ENCODE results near the gene DUSP7.

Gene DUSP7

GRCh38 chr3:52020796-52021195, 35.6 kb downstream of the DUSP7 start:
- no peaks in the 10 kb centered on the region for H3K9me3 ChIP-seq (ENCODE audit: insufficient read depth, low read length)
- H2AFZ ChIP-seq (ENCODE audit: low read depth, low read length, severe bottlenecking) = no peak overlapping the region
- no peak overlapping the region for H3K9ac ChIP-seq (ENCODE audit: low read length)
- no peaks in the 10 kb centered on the region for H3K79me2 ChIP-seq (ENCODE audit: insufficient read depth, low read length)
- TF ChIP-seq, protein P1, sequence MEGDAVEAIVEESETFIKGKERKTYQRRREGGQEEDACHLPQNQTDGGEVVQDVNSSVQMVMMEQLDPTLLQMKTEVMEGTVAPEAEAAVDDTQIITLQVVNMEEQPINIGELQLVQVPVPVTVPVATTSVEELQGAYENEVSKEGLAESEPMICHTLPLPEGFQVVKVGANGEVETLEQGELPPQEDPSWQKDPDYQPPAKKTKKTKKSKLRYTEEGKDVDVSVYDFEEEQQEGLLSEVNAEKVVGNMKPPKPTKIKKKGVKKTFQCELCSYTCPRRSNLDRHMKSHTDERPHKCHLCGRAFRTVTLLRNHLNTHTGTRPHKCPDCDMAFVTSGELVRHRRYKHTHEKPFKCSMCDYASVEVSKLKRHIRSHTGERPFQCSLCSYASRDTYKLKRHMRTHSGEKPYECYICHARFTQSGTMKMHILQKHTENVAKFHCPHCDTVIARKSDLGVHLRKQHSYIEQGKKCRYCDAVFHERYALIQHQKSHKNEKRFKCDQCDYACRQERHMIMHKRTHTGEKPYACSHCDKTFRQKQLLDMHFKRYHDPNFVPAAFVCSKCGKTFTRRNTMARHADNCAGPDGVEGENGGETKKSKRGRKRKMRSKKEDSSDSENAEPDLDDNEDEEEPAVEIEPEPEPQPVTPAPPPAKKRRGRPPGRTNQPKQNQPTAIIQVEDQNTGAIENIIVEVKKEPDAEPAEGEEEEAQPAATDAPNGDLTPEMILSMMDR (IDR thresholded peaks at IDR 0.05; ENCODE audit: insufficient read depth, low read length, poor library complexity, severe bottlenecking) = no peak
- TF ChIP-seq EZH2phosphoT487 (conservative IDR thresholded peaks at IDR 0.05; ENCODE audit: low read length) = no peak
- H3K36me3 ChIP-seq (ENCODE audit: low read length) = no peaks in the 10 kb centered on the region
- H3K27ac ChIP-seq (ENCODE audit: low read depth, low read length) = no peak overlapping the region
- H3K9me2 ChIP-seq (replicated peaks; ENCODE audit: insufficient read depth, low read length) = no peaks in the 10 kb centered on the region
- no peak overlapping the region for H3K4me2 ChIP-seq (ENCODE audit: low read depth, low read length, poor library complexity, severe bottlenecking)
- H3F3A ChIP-seq (ENCODE audit: insufficient read depth) = no peaks in the 10 kb centered on the region
- no peaks in the 10 kb centered on the region for H4K20me1 ChIP-seq (ENCODE audit: low read depth, low read length)
- H3K27me3 ChIP-seq (ENCODE audit: low read length) = no peaks in the 10 kb centered on the region
- H3K4me3 ChIP-seq (ENCODE audit: insufficient read depth, low read length, poor library complexity, severe bottlenecking) = no peak overlapping the region

DNA sequence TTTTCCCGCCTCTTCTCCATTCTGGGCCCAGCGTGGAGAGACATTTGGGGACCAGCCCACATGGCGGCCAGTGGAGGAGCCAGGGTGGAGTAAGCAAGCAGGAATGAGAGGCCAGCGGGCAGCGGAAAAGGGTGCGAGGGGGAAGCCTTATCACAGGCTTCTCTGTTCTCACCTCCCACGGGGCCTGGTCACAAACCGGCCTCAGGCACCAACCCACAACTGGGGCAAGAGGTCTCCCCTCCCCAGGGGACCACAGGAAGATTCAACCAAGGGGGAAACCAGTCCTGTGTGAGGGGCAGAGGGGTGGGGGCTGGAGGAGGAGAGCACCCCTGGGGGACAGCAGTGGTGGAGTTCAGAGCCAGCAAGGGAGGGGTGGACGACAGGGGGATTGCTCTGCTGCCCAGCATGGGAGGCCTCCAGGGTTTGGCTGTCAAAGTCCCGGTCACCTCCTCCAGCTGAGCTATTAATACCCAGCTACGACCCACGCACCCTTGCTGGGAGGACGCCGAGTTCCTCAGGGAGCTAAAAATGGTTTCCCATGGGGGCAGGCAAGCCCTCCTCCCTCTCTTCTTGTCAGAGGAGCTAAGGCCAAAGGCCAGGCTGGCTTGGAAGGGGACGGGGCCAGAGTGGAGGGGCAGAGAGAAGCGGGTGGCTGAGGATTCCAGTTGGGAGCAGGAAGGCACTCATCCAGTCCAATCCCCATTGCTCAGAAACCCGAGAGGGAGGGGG, 36.9 kb downstream of the DUSP7 start:
- no peaks in the 10 kb centered on the region for H3F3A ChIP-seq (ENCODE audit: insufficient read depth)
- no peaks in the 10 kb centered on the region for H3K9me3 ChIP-seq (ENCODE audit: insufficient read depth, low read length)
- no peak overlapping the region for H3K4me2 ChIP-seq (ENCODE audit: low read depth, low read length, poor library complexity, severe bottlenecking)
- no peaks in the 10 kb centered on the region for H4K20me1 ChIP-seq (ENCODE audit: low read depth, low read length)
- H2AFZ ChIP-seq (ENCODE audit: low read depth, low read length, severe bottlenecking) = no peak overlapping the region
- no peak overlapping the region for H3K27ac ChIP-seq (ENCODE audit: low read depth, low read length)
- no peaks in the 10 kb centered on the region for H3K36me3 ChIP-seq (ENCODE audit: low read length)
- H3K27me3 ChIP-seq (ENCODE audit: low read length) = no peaks in the 10 kb centered on the region
- H3K79me2 ChIP-seq (ENCODE audit: insufficient read depth, low read length) = no peaks in the 10 kb centered on the region
- TF ChIP-seq EZH2phosphoT487 (conservative IDR thresholded peaks at IDR 0.05; ENCODE audit: low read length) = no peak
- TF ChIP-seq, protein P1 (IDR thresholded peaks at IDR 0.05; ENCODE audit: insufficient read depth, low read length, poor library complexity, severe bottlenecking) = no peak
- no peak overlapping the region for H3K9ac ChIP-seq (ENCODE audit: low read length)
- no peaks in the 10 kb centered on the region for H3K9me2 ChIP-seq (replicated peaks; ENCODE audit: insufficient read depth, low read length)
- H3K4me3 ChIP-seq (ENCODE audit: insufficient read depth, low read length, poor library complexity, severe bottlenecking) = no peak overlapping the region

GRCh38 chr3:52018319-52019000, 37.9 kb downstream of the DUSP7 start:
- no peak overlapping the region for H3K27ac ChIP-seq (ENCODE audit: low read depth, low read length)
- H3K4me3 ChIP-seq (ENCODE audit: insufficient read depth, low read length, poor library complexity, severe bottlenecking) = no peak overlapping the region
- H3K9me2 ChIP-seq (replicated peaks; ENCODE audit: insufficient read depth, low read length) = no peaks in the 10 kb centered on the region
- H3K9ac ChIP-seq (ENCODE audit: low read length) = no peak overlapping the region
- no peaks in the 10 kb centered on the region for H3K79me2 ChIP-seq (ENCODE audit: insufficient read depth, low read length)
- H3K4me2 ChIP-seq (ENCODE audit: low read depth, low read length, poor library complexity, severe bottlenecking) = no peak overlapping the region
- no peaks in the 10 kb centered on the region for H3K27me3 ChIP-seq (ENCODE audit: low read length)
- no peaks in the 10 kb centered on the region for H3F3A ChIP-seq (ENCODE audit: insufficient read depth)
- TF ChIP-seq, protein P1 (IDR thresholded peaks at IDR 0.05; ENCODE audit: insufficient read depth, low read length, poor library complexity, severe bottlenecking) = no peak
- TF ChIP-seq EZH2phosphoT487 (conservative IDR thresholded peaks at IDR 0.05; ENCODE audit: low read length) = no peak
- no peak overlapping the region for H2AFZ ChIP-seq (ENCODE audit: low read depth, low read length, severe bottlenecking)
- H3K36me3 ChIP-seq (ENCODE audit: low read length) = no peaks in the 10 kb centered on the region
- no peaks in the 10 kb centered on the region for H3K9me3 ChIP-seq (ENCODE audit: insufficient read depth, low read length)
- H4K20me1 ChIP-seq (ENCODE audit: low read depth, low read length) = no peaks in the 10 kb centered on the region

All from SU-DHL-6 (cell line).